ENCODE results near the gene KMT2A. TPM values are rescaled to one million over a fixed set of nuclear protein-coding genes. Genes with fewer than 3 reads are reported as not detected.

KMT2A gene
- total RNA-seq, 1 experiment from 2014 or later: 50.4 TPM

- TF ChIP-seq MAX (IDR thresholded peaks at IDR 0.05): no peak
- TF ChIP-seq ZFX (IDR thresholded peaks at IDR 0.05): no peak
- no peak for TF ChIP-seq EZH2 (IDR thresholded peaks at IDR 0.05)
- no peak for TF ChIP-seq RAD21 (IDR thresholded peaks at IDR 0.05; ENCODE audit: low read depth)
- TF ChIP-seq, protein P1, sequence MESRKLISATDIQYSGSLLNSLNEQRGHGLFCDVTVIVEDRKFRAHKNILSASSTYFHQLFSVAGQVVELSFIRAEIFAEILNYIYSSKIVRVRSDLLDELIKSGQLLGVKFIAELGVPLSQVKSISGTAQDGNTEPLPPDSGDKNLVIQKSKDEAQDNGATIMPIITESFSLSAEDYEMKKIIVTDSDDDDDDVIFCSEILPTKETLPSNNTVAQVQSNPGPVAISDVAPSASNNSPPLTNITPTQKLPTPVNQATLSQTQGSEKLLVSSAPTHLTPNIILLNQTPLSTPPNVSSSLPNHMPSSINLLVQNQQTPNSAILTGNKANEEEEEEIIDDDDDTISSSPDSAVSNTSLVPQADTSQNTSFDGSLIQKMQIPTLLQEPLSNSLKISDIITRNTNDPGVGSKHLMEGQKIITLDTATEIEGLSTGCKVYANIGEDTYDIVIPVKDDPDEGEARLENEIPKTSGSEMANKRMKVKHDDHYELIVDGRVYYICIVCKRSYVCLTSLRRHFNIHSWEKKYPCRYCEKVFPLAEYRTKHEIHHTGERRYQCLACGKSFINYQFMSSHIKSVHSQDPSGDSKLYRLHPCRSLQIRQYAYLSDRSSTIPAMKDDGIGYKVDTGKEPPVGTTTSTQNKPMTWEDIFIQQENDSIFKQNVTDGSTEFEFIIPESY (IDR thresholded peaks at IDR 0.05; ENCODE audit: extremely low read depth, insufficient replicate concordance, low read length): no peak
- TF ChIP-seq YY1 (IDR thresholded peaks at IDR 0.05; ENCODE audit: extremely low read depth, insufficient replicate concordance, low read depth, low read length): no peak
- no peak for TF ChIP-seq ELF1 (IDR thresholded peaks at IDR 0.05; ENCODE audit: borderline replicate concordance, low read depth)
- no peak for TF ChIP-seq SRF (IDR thresholded peaks at IDR 0.05; ENCODE audit: low read depth)
- no peak for TF ChIP-seq POLR2AphosphoS5 (IDR thresholded peaks at IDR 0.05; ENCODE audit: low read depth, low read length)
- TF ChIP-seq SIN3A (IDR thresholded peaks at IDR 0.05; ENCODE audit: low read depth): no peak
- TF ChIP-seq FOSL1 (IDR thresholded peaks at IDR 0.05; ENCODE audit: low read depth): no peak
- TF ChIP-seq TCF7L2 (IDR thresholded peaks at IDR 0.05; ENCODE audit: borderline replicate concordance, extremely low read depth, insufficient read depth, insufficient read length): no peak
- TF ChIP-seq ZNF274 (IDR thresholded peaks at IDR 0.05; ENCODE audit: low read depth, low read length): no peak
- no peak for TF ChIP-seq EZH2phosphoT487 (IDR thresholded peaks at IDR 0.05; ENCODE audit: borderline replicate concordance)
- no peak for TF ChIP-seq SP1 (IDR thresholded peaks at IDR 0.05; ENCODE audit: low read depth)
- no peak for TF ChIP-seq CBX3 (IDR thresholded peaks at IDR 0.05; ENCODE audit: low read depth)
- no peak for TF ChIP-seq POLR2A (IDR thresholded peaks at IDR 0.05; ENCODE audit: borderline replicate concordance, extremely low read depth, insufficient read depth, insufficient read length)
- no peak for TF ChIP-seq EGR1 (IDR thresholded peaks at IDR 0.05; ENCODE audit: low read depth)
- TF ChIP-seq, protein P2, sequence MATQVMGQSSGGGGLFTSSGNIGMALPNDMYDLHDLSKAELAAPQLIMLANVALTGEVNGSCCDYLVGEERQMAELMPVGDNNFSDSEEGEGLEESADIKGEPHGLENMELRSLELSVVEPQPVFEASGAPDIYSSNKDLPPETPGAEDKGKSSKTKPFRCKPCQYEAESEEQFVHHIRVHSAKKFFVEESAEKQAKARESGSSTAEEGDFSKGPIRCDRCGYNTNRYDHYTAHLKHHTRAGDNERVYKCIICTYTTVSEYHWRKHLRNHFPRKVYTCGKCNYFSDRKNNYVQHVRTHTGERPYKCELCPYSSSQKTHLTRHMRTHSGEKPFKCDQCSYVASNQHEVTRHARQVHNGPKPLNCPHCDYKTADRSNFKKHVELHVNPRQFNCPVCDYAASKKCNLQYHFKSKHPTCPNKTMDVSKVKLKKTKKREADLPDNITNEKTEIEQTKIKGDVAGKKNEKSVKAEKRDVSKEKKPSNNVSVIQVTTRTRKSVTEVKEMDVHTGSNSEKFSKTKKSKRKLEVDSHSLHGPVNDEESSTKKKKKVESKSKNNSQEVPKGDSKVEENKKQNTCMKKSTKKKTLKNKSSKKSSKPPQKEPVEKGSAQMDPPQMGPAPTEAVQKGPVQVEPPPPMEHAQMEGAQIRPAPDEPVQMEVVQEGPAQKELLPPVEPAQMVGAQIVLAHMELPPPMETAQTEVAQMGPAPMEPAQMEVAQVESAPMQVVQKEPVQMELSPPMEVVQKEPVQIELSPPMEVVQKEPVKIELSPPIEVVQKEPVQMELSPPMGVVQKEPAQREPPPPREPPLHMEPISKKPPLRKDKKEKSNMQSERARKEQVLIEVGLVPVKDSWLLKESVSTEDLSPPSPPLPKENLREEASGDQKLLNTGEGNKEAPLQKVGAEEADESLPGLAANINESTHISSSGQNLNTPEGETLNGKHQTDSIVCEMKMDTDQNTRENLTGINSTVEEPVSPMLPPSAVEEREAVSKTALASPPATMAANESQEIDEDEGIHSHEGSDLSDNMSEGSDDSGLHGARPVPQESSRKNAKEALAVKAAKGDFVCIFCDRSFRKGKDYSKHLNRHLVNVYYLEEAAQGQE (IDR thresholded peaks at IDR 0.05; ENCODE audit: low read depth): no peak
- no peak for TF ChIP-seq ATF3 (IDR thresholded peaks at IDR 0.05)
- CTCF ChIA-PET: interaction anchor here (2.1 kb wide), 1 partner anchor 199 kb away, joined by 6 read pairs; no protein-coding TSS in a partner anchor
Measured at GRCh38 chr11:118397448-118397847, 38.8 kb upstream of the KMT2A start.

More at GRCh38 chr11:118397448-118397847, 38.8 kb upstream of the KMT2A start:
- Histone ChIP-seq H3K9me2 (ENCODE audit: insufficient read depth) (no peaks in the 10 kb centered on the region), H4K20me1 (ENCODE audit: insufficient read depth) (no peaks in the 10 kb centered on the region), H3K79me2 (ENCODE audit: insufficient read depth, low read length) (peaks cover 12% of the 10 kb centered on the region), H3K9ac (ENCODE audit: low read length) (no peak overlapping the region), H3K4me1 (ENCODE audit: control insufficient read depth in 1 of 2, insufficient read depth in 2 of 2, low read length in 2 of 2) (peaks cover 2 to 9% of the 10 kb centered on the region in 2 experiments; a peak in 2 of 4 replicates), H3K27me3 (ENCODE audit: insufficient read depth, low read length) (no peaks in the 10 kb centered on the region), H3K9me3 (ENCODE audit: control insufficient read depth in 1 of 2, insufficient read depth in 1 of 2, low read depth in 1 of 2, low read length in 2 of 2) (no peaks in the 10 kb centered on the region), H3K4me3 (replicated peaks in 1 of 2; ENCODE audit: low read depth in 1 of 2, low read length in 2 of 2) (no peak overlapping the region), H3K36me3 (ENCODE audit: control insufficient read depth in 1 of 2, insufficient read depth in 2 of 2, low read length in 2 of 2) (peaks cover 13 to 27% of the 10 kb centered on the region in 2 experiments; a peak in 3 of 4 replicates), H2AFZ (ENCODE audit: low read depth, low read length, poor library complexity, severe bottlenecking) (no peak overlapping the region), H3K4me2 (ENCODE audit: low read length) (no peak overlapping the region), H3K27ac (ENCODE audit: low read depth, low read length) (no peak overlapping the region)
- POLR2A ChIA-PET: no interaction called here
- RAD21 ChIA-PET (ENCODE audit: low non-redundant PET in 1 of 2, low total read pairs in 2 of 2, uncharacterized antibody in 2 of 2, unreplicated experiment in 2 of 2): no interaction called here
- intact Hi-C loops (cut with micrococcal nuclease): no loop called here
- ATAC-seq (no peak), DNase-seq (ENCODE audit: low read depth, low spot score) (no peak)
- BruUV-seq (replicated peaks): no TSS peak
